ENCODE results near the gene PLXDC1.

The PLXDC1 gene

DNA sequence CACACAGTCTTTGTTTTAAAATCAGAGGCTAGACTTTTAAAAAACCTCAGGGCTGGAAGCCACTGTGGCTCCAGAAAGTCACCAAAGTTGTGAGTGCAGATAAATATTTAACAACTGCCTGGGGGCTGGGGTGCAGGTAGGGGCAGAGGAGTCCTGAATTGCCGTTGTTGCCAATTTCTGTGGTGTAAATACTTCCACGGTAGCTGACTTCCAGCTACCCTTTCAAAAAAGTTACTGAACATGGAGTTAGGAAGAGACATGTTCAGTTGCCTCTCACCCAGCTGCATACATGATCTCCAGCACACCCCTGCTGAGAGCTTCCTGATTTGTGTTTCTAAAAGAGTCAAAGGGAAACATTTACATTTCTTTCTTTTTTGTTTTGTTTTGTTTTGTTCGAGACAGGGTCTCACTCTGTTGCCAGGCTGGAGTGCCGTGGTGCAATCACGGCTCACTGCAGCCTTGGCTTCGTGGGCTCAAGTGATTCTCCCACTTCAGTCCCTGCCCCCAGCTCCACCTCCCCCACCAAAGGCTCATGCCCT, 58.7 kb downstream of the PLXDC1 start:
- TF ChIP-seq SIN3A (IDR thresholded peaks at IDR 0.05; ENCODE audit: borderline replicate concordance, insufficient read depth, low read length), result no peak
- TF ChIP-seq FOXP2 (optimal IDR thresholded peaks at IDR 0.05; ENCODE audit: borderline replicate concordance, extremely low read depth, extremely low read length, insufficient read depth), result no peak
- no peak for TF ChIP-seq POLR2AphosphoS5 (IDR thresholded peaks at IDR 0.05; ENCODE audit: low read depth, low read length)
- TF ChIP-seq, protein P1, sequence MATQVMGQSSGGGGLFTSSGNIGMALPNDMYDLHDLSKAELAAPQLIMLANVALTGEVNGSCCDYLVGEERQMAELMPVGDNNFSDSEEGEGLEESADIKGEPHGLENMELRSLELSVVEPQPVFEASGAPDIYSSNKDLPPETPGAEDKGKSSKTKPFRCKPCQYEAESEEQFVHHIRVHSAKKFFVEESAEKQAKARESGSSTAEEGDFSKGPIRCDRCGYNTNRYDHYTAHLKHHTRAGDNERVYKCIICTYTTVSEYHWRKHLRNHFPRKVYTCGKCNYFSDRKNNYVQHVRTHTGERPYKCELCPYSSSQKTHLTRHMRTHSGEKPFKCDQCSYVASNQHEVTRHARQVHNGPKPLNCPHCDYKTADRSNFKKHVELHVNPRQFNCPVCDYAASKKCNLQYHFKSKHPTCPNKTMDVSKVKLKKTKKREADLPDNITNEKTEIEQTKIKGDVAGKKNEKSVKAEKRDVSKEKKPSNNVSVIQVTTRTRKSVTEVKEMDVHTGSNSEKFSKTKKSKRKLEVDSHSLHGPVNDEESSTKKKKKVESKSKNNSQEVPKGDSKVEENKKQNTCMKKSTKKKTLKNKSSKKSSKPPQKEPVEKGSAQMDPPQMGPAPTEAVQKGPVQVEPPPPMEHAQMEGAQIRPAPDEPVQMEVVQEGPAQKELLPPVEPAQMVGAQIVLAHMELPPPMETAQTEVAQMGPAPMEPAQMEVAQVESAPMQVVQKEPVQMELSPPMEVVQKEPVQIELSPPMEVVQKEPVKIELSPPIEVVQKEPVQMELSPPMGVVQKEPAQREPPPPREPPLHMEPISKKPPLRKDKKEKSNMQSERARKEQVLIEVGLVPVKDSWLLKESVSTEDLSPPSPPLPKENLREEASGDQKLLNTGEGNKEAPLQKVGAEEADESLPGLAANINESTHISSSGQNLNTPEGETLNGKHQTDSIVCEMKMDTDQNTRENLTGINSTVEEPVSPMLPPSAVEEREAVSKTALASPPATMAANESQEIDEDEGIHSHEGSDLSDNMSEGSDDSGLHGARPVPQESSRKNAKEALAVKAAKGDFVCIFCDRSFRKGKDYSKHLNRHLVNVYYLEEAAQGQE (IDR thresholded peaks at IDR 0.05; ENCODE audit: insufficient read depth in 1 of 2, low read depth in 2 of 2, low read length in 2 of 2), result no peak
- TF ChIP-seq TAF1 (IDR thresholded peaks at IDR 0.05; ENCODE audit: borderline replicate concordance, insufficient read depth, low read length), result no peak

DNA sequence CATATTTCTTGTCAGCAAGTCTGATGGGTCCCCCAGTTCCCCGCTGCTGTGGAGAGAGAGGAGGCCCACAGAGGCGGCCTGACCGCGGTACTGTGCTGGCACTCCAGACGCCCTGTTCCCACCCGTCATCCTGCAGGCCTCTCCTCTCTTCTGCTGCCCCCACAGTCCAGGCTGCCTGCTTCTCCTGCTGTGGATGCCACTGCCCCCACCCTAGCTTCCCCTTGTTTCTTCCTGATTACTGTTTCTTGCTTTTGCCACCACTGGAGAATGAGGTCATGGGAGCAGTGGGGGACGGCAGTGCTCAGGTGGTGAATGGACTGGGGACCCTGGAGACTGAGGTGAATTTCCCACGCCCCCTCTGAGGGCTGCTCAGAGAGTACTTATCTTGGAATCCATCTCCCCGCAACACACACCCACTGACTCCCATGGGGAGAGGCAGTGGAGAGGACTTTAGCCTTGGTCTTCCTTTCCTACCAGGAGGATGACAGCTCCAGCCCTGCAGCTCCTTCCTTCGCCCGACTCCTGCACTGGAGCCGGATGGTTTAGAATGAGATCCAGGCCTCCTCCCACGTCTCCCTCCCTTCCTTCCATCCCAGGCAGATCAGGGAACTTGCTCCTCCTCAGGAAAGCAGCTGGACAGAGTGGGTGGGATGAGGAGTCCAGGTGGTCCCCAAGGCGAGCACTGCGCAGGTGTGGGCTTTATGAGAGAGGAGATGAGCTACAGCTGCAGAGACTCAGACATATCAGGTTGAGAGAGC, 60.4 kb downstream of the PLXDC1 start:
- TF ChIP-seq, protein P1 (IDR thresholded peaks at IDR 0.05; ENCODE audit: insufficient read depth in 1 of 2, low read depth in 2 of 2, low read length in 2 of 2), result no peak
- no peak for TF ChIP-seq TAF1 (IDR thresholded peaks at IDR 0.05; ENCODE audit: borderline replicate concordance, insufficient read depth, low read length)
- no peak for TF ChIP-seq POLR2AphosphoS5 (IDR thresholded peaks at IDR 0.05; ENCODE audit: low read depth, low read length)
- TF ChIP-seq SIN3A (IDR thresholded peaks at IDR 0.05; ENCODE audit: borderline replicate concordance, insufficient read depth, low read length), result no peak
- no peak for TF ChIP-seq FOXP2 (optimal IDR thresholded peaks at IDR 0.05; ENCODE audit: borderline replicate concordance, extremely low read depth, extremely low read length, insufficient read depth)

DNA sequence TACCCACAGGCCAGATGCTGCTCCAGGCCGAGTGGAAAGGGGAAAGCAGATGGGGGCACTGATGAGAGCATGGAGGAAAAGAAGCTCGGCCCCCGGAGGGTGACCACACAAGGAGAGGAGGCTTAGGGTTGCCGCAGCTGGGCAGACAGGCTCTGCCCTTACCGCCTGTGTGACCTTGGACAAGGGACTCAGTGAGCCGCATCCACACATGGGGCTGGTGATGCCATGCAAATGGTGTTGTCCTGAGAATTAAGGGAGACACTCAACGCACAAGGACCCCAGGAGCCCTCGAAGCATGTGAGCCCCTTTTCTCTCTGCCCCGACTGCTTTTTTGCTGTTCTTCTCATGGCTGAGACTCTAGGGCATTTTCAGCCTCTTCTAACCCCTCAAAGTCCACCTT, 61.0 kb downstream of the PLXDC1 start:
- no peak for TF ChIP-seq POLR2AphosphoS5 (IDR thresholded peaks at IDR 0.05; ENCODE audit: low read depth, low read length)
- TF ChIP-seq TAF1 (IDR thresholded peaks at IDR 0.05; ENCODE audit: borderline replicate concordance, insufficient read depth, low read length), result no peak
- no peak for TF ChIP-seq SIN3A (IDR thresholded peaks at IDR 0.05; ENCODE audit: borderline replicate concordance, insufficient read depth, low read length)
- TF ChIP-seq, protein P1 (IDR thresholded peaks at IDR 0.05; ENCODE audit: insufficient read depth in 1 of 2, low read depth in 2 of 2, low read length in 2 of 2), result no peak
- no peak for TF ChIP-seq FOXP2 (optimal IDR thresholded peaks at IDR 0.05; ENCODE audit: borderline replicate concordance, extremely low read depth, extremely low read length, insufficient read depth)

DNA sequence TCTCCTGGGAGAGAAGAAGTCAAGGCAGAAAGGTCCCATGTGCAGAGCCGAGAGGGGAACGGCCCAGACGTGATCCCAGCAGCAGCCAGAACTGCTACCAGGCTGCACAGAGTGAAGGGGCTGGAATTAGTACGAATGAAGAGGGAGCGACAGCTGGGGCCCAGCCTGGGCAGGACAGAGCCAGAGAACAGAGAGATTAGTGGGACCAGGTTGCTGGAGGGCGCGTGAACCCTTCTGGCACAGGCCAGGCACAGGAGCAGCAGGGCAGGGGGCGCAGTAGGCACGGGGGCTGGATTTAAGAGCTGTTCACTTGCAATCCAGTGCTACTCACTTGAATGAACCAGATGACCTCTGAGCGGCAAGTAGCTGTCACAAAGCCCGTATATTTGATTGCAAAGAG, 66.9 kb downstream of the PLXDC1 start:
- no peak for TF ChIP-seq SIN3A (IDR thresholded peaks at IDR 0.05; ENCODE audit: borderline replicate concordance, insufficient read depth, low read length)
- TF ChIP-seq POLR2AphosphoS5 (IDR thresholded peaks at IDR 0.05; ENCODE audit: low read depth, low read length), result no peak
- TF ChIP-seq, protein P1 (IDR thresholded peaks at IDR 0.05; ENCODE audit: insufficient read depth in 1 of 2, low read depth in 2 of 2, low read length in 2 of 2), result no peak
- TF ChIP-seq FOXP2 (optimal IDR thresholded peaks at IDR 0.05; ENCODE audit: borderline replicate concordance, extremely low read depth, extremely low read length, insufficient read depth), result no peak
- no peak for TF ChIP-seq TAF1 (IDR thresholded peaks at IDR 0.05; ENCODE audit: borderline replicate concordance, insufficient read depth, low read length)
